GM19372 (cell line): ENCODE data around the gene CHD1L.

Source experiments
- ATAC-seq: cut with Tn5 transposase; IDR thresholded peaks from one replicate; pipeline ENCODE4 v1.9.1; 2021; ENCODE audit warnings: mild to moderate bottlenecking, low read depth, moderate library complexity; ENCODE audit not compliant: unreplicated experiment

The CHD1L gene

DNA sequence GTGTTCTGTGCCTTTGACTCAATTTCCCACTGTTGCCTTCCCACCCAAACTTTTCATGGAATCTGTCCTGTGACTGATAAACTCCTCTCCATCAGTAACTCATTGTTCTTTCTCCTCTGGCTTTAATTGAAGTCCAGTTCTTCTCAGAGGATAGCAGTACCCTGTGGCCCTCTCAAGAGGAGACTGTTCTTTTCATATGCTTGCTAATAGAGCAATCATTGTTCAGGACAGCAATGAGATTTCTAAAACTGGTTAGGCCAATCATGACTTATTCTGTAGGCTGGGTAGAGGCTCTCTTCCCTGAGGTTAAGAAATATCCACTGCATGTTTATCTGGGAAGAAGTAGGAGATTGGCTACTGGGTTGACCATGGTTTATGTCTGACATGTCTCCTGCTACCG lies 98.8 kb downstream of the CHD1L start:
- no peak for ATAC-seq
